ENCODE measurements around the gene SSH3. TPM values are rescaled to one million over a fixed set of nuclear protein-coding genes. Genes with fewer than 3 reads are reported as not detected.

Gene SSH3
- total and polyA plus RNA-seq, 2 of the 8 experiments (the other 6 are each of a cell fraction or from before 2014, with no cell fraction given) = 16.9 to 19.8 TPM

DNA sequence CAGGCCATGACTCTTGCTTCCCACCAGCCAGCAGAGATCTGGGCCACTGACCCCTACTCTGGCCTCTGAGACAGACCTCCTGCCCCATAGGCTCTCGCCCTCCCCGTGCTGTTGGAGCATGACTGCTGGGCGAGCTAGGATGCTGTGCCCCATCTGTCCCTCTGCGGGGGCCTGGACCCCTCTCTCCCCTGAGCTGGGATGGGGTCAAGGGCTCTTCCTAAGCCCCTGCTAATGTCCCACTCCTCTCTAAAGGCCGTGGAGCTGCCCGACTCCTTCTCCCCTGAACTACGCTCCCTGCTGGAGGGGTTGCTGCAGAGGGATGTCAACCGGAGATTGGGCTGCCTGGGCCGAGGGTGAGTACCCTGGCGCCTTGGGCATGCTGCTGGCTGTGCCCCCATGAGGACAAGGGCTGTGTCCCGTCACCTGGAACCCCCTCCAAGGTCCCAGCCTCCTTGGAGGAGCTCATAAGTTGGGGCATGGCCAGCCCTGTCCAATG is 20.4 kb upstream of the SSH3 start:
- POLR2A ChIA-PET (ENCODE audit: partially characterized antibody) = interaction anchor here (0.8 to 2.1 kb wide), 3 partner anchors 13 to 20 kb away, joined by 3 to 5 read pairs (median 4); partner anchors contain the start of gene SSH3
- H4K5ac ChIP-seq (ENCODE audit: insufficient read length, low read depth, low read length) = no peak overlapping the region

More for the DNA sequence above, 20.4 kb upstream of the SSH3 start:
- no peak overlapping the region for H2BK20ac ChIP-seq (ENCODE audit: low read length)
- 0 out of 4 replicates have a peak, but pooled peaks cover 0 to under 1% of the 10 kb centered on the region in 2 experiments for H3K79me2 ChIP-seq (ENCODE audit: control insufficient read depth in 1 of 2, insufficient read depth in 2 of 2, low read length in 2 of 2)
- H3K4me3 ChIP-seq (ENCODE audit: extremely low read depth in 1 of 4, insufficient read depth in 2 of 4, low read depth in 3 of 4, low read length in 4 of 4) = no peak overlapping the region
- no peak overlapping the region for H2BK5ac ChIP-seq (ENCODE audit: low read depth, low read length)
- H3K23ac ChIP-seq (ENCODE audit: insufficient read length) = no peak overlapping the region
- H3K14ac ChIP-seq (ENCODE audit: insufficient read length) = no peak overlapping the region
- H3K9ac ChIP-seq (replicated peaks in 1 of 4; ENCODE audit: extremely low read depth in 1 of 4, low read depth in 3 of 4, low read length in 3 of 4) = no peak overlapping the region
- CTCF ChIA-PET (ENCODE audit: partially characterized antibody) = interaction anchor here (1.0 to 3.6 kb wide), 14 partner anchors 8 to 203 kb away, joined by 3 to 19 read pairs (median 4); partner anchors contain the start of gene SSH3
- H4K8ac ChIP-seq (ENCODE audit: extremely low read depth, insufficient read depth, low read length) = no peak overlapping the region
- no peak overlapping the region for H3K4me2 ChIP-seq (ENCODE audit: insufficient read depth in 1 of 2, low read depth in 2 of 2, low read length in 2 of 2)
- H4K20me1 ChIP-seq (replicated peaks in 1 of 2; ENCODE audit: control insufficient read depth in 1 of 2, insufficient read depth in 2 of 2, low read length in 2 of 2) = peaks cover 0 to 2% of the 10 kb centered on the region in 2 experiments
- no peak overlapping the region for H2AK5ac ChIP-seq (ENCODE audit: low read depth, low read length)
- no peak overlapping the region for H2BK15ac ChIP-seq (ENCODE audit: low read length)
- H3K36me3 ChIP-seq (ENCODE audit: control insufficient read depth in 2 of 4, insufficient read depth in 4 of 4, low read length in 3 of 4) = peaks cover 15 to 55% (median 38%) of the 10 kb centered on the region in 4 experiments
- no peak overlapping the region for H3K27ac ChIP-seq (ENCODE audit: low read depth, low read length)
- H3K18ac ChIP-seq (ENCODE audit: extremely low read depth, low read length) = no peak overlapping the region
- no peaks in the 10 kb centered on the region for H3K27me3 ChIP-seq (replicated peaks in 1 of 4; ENCODE audit: control insufficient read depth in 3 of 4, extremely low read depth in 1 of 4, insufficient read depth in 3 of 4, low read length in 3 of 4)
- no peak overlapping the region for H2BK12ac ChIP-seq (ENCODE audit: low read depth, low read length)
- no peaks in the 10 kb centered on the region for H3K23me2 ChIP-seq (ENCODE audit: low read depth, low read length)
- TF ChIP-seq POLR2AphosphoS5 (IDR thresholded peaks at IDR 0.05; ENCODE audit: low read depth, low read length) (no peak), RAD21 (IDR thresholded peaks at IDR 0.05 in 1 of 2, conservative IDR thresholded peaks at IDR 0.05 in 1 of 2; ENCODE audit: low read depth in 2 of 2, low read length in 2 of 2) (no peak), HDAC2 (IDR thresholded peaks at IDR 0.05; ENCODE audit: borderline replicate concordance in 1 of 2, low read depth in 2 of 2, low read length in 2 of 2) (no peak), HDAC6 (IDR thresholded peaks at IDR 0.05; ENCODE audit: low read depth, low read length) (no peak), JUND (IDR thresholded peaks at IDR 0.05; ENCODE audit: low read length) (no peak), JUN (IDR thresholded peaks at IDR 0.05; ENCODE audit: low read depth, low read length) (no peak), SP1 (IDR thresholded peaks at IDR 0.05; ENCODE audit: low read depth, low read length) (no peak), SP2 (IDR thresholded peaks at IDR 0.05; ENCODE audit: low read length) (no peak)
- H3K56ac ChIP-seq (replicated peaks; ENCODE audit: insufficient read length, low read depth, low read length) = no peak overlapping the region
- 86% methylated on average over 10 of the region's 11 CpGs; no CpG with 5 or more reads in 1 of the 2 experiments for WGBS, 2 experiments (ENCODE audit: extremely low coverage in 1 of 2, insufficient coverage in 1 of 2, insufficient read length in 1 of 2, insufficient replicate concordance in 2 of 2, low coverage in 1 of 2, low lambda C conversion rate in 2 of 2, missing lambda C conversion rate in 1 of 2)
- no peak for FAIRE-seq
- H3K79me1 ChIP-seq (ENCODE audit: low read depth, low read length) = no peaks in the 10 kb centered on the region; the same call in 1 of the 2 replicates
- H3K4ac ChIP-seq (replicated peaks; ENCODE audit: insufficient read length, low read depth, low read length) = no peak overlapping the region
- no peak overlapping the region for H2AFZ ChIP-seq (ENCODE audit: low read length)
- no peak overlapping the region for H4K91ac ChIP-seq (replicated peaks; ENCODE audit: insufficient read length, low read length)
- no peak overlapping the region for H2BK120ac ChIP-seq (replicated peaks; ENCODE audit: low read depth, low read length)
- H3K4me1 ChIP-seq (replicated peaks in 1 of 4; ENCODE audit: control insufficient read depth in 3 of 4, insufficient read depth in 4 of 4, low read length in 3 of 4) = peaks cover 0 to 7% (median 3%) of the 10 kb centered on the region in 4 experiments; a peak in 6 of 7 replicates
- H3K9me3 ChIP-seq (ENCODE audit: insufficient read depth in 2 of 2, low read depth in 1 of 2, low read length in 1 of 2) = no peaks in the 10 kb centered on the region
- no peak for DNase-seq (ENCODE audit: low read depth in 1 of 2, low spot score in 2 of 2)
